ENCODE measurements around the gene OLAH.
A peak's percentile ranks its signal among the peaks of the same experiment; 100 is the strongest.

Gene OLAH

DNA sequence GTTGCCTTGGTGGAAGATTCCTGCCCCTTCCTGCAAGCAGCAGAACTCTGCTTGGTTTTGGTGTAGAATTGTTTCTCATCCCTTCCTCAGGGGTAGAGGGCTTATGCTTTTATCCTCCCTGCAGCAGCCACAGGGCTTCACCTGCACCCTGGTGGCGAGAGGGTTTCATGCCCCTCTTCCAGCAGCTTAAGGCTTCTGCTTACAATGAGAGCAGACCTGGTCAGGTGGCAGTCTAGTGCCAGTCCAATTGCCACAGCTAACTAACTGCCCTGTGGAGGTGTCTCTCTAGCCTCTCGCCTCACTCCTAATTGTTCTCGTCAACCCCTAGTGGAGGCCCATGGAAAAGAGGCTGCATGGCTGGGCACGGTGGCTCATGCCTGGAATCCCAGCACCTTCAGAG lies 25.5 kb downstream of the OLAH start:
- no peak for DNase-seq (ENCODE audit: low read depth in 2 of 2)

DNA sequence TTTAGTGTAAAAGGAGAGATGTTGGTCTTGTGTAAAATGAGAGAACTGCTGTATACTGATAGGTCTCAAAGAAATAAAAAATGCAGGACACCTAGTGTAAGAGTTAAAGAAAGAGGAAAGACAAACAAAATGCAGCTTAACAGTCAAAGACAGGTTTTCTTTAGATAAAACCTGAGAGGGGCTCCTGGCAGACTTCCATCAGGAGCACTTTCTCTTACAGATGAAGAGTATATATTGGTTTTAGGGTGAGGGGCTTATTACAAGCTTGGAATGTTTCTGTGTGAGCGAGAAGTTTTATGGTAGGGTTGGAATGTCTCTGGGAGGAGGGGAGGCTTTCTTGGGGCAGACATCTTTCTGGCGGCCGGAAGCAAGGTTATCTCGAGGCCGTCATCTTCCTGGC lies 28.6 kb downstream of the OLAH start:
- DNase-seq (ENCODE audit: low read depth in 2 of 2) = no peak

DNA sequence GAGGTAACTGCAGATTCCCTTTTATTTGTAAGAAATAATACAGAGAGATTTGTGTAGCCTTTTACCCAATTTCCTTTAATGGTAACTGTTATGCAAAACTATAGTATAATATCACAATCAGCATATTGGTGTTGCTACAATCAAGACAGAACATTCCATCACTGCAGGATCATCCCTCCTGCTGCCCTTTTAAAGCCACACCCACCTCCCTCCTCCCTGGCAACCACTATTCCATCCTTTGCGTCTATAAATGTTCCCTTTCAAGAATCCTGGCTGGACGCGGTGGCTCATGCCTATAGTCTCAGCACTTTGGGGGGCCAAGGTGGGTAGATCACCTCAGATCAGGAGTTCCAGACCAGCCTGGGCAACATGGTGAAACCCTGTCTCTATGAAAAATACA lies 31.7 kb downstream of the OLAH start:
- no peak for DNase-seq (ENCODE audit: low read depth in 2 of 2)

DNA sequence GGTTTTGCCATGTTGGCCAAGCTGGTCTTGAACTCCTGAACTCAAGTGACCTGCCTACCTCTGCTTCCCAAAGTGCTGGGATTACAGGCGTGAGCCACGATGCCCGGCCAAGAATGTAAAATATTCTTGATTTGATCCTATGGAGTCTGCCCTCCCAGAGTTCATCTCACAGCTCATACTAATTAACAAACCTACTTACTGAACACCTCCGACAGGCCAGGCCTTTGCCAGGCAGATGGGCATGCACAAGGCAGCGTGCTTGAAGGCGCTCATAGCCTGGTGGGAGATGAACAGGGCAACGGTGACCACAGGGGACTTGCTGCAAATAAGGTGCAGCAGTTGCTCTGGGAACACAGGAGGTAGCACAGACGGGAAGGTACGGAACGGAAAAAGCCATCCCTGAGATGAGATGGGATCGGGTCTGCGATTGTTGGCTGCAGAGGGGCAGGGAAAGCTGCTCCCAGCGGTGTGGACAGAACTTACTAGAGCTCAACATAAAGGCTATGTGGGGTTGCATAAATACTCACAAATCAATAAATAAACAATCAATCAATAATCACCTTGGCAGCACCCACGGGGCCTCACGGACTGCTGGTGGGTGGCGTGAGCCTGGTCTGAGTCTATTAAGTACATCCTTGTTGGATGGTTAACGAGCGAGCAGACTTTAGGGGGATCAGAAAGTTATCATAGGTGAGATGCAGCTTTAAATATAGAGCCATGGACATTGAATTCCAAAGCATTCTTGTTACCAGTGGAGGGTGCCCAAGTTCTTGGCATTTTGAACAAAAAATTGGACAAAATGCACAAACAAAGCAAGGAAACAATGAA lies 40.1 kb downstream of the OLAH start:
- no peak for DNase-seq (ENCODE audit: low read depth in 2 of 2)

DNA sequence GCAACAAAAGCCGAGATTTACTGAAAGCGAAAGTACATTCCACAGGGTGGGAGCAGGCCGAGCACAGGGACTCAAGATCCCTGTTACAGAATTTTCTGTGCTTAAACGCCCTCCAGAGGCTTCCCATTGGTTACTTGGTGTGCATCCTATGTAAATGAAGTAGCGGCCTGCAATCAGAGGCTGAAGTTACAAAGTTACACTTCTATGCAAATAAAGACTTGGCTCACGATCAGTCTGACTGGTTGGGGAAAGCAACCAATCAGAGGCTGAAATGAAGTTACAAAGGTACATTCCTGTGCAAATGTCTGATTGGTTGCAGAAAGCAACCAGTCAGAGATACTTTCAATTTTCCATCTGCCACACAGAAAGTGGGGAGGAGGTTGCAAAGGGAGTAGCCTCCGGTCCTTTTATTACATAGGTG lies 40.8 kb downstream of the OLAH start:
- no peak for DNase-seq (ENCODE audit: low read depth in 2 of 2)

DNA sequence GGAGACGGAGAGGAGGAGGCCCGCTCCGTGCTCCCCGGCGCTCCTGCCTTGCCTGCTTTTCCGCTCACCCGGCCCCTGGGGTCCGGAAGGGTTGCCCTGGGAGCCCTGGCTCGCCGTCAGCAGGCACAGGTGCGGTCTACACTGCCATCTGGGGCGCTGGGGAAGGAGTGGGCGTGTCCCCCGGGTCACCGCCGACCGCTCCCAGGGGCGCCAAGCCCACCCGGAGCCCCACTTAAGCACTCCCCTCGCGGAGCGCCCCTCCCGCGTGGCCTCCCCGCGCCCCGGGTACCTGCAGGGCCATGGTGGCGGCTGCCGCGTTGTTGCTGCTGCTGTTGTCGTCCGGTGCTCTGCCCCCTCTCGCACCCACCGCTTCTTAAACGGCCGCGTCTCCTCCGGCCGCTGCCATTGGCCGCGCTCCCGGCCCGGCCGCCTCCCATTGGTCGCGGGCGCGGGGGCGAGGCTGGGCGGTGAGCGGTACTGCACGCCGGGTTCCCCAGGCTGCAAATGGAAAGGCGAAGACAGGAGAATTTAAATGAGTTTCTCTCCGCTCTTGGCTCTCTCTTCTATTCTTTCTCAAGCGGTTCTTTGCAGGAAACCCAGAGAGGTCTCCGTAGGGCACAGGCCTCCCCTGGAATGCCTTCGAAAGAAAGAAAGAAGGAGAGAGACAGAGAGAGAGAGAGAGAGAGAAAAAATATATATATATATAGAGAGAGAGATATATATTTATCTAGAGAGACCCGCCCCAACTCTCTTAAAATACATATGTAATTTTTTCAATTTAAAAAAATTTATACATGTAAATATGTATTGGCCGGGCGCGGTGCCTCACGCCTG lies 44.9 kb downstream of the OLAH start, which contains the start of gene ACBD7:
Gene ACBD7, minus strand, starts transcription at position 349 of the 834 bp plus-strand sequence. Its CDS starts 48 bp downstream, at position 301.
- DNase-seq (ENCODE audit: low read depth in 2 of 2) = peak; percentile 62 to 81

DNA sequence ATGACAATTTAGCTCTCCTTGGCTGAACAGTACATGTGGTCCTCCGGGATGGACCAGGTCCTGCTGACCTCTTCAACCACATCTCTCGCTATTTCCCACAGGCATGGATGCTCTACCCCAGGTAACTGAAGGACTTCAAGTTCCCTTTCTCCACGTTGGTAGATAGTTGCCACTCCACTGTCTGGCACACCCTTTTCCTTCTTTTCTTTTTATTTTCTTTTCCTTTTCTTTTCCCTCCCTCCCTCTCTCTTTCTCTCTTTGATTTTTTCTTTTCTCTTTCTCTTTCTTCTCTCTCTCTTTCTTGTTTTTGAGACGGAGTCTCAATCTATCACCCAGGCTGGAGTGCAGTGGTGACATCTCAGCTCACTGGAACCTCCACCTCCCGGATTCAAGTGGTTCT lies 47.7 kb downstream of the OLAH start:
- DNase-seq (ENCODE audit: low read depth in 2 of 2) = no peak

DNA sequence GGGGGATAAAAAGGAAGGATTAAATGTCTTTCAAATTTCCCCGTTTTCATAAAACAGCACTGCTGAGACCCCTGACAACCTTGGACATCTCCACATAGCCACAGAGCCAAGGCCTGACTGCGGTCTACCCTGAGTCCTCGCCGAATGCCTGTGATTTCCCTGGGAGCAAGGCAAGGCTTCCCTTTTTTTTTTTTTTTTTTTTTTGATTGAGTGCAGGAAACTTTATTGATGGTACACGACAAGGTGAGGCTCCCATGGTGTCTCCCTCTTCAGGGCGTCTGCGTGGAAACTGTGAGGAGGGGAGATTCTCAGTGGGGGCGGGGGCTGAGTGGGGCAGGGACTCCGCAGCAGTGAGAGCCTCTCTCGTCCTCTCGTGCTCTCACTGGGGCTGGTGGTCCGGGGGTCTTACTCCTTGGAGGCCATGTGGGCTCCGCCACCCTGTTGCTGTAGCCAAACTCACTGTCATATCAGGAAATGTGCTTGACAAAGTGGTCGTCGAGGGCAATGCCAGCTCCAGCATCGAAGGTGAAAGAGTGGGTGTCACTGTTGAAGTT lies 49.2 kb downstream of the OLAH start:
- DNase-seq (ENCODE audit: low read depth in 2 of 2) = no peak

DNA sequence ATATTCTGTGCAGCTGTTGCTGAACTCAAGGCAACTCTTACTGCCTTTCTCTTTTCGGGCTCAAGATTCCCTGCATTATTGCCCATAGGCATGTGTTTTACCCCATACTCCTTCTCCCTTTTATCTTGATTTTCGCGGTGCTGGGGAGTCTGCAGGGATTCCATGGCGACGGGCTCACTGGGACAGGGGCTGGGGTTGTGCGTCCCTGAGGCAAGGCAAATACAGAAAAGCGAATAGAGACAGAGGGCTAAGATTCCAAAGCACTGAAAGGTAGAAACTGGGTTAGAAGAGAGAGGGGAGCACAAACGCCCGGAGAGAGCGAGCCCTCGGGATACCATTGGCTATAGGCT lies 52.9 kb downstream of the OLAH start:
- no peak for DNase-seq (ENCODE audit: low read depth in 2 of 2)

DNA sequence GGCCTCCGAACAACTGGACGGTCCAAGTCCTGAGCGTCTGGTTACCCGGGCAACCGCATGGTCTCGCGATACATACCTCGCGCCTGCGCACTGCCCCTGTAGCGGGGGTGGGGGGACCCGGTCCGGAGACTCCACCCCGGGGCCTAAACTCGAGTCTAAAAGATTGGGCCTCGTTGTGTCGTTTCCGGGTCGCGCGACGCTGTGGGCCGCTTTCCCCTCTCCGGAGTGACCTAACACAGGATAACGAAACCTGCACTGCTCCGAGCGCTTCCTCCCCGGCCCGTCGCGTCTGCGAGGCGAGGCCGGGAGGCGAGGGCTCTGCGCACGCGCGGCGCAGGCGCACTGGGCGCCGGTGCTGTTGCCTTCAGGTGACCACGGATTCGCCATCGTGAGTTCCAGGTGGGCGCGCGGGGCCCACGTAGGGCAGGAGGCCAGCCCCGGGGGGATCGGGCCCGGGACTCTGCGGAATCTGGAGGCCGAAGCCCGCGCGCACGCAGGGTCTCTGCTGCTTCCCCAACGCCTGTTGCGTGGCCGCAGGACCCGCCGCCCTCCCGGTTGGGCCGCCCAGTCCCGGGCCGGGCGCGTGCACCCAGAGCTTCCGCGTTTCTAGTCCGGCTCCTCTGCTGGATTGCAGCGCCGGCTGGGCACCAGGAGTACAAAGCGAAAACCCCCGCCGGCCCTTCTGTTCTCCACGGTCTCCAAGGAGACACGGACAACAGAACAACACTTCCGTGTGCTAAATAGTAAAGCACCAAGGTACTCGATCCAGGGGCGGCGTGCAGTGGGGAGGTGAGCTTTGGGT lies 53.5 kb downstream of the OLAH start, which contains the start of gene RPP38:
Gene RPP38, plus strand, starts transcription at position 345 of the 802 bp plus-strand sequence. CDS start 5,960 bp downstream, outside the sequence.
- peak; percentile 93 to 95 for DNase-seq (ENCODE audit: low read depth in 2 of 2)

DNA sequence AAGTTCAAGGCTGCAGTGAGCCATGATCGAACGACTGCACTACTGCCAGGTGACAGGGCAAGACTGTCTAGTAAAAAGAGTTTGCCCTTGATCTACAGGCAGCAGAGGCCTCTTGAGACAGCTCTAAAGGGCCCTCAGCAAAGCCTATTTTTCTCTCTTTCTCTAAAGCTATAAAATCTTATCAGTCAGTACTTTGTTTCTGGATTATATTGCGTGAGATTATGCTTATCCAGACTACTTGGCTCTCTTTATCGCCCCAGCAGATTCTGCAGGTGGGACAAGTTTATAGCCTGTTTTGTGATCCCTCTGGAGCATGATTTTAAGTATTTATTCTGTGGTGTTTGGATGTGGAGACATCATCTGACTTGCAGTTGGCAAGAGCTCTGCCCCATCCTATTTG lies 56.1 kb downstream of the OLAH start:
- no peak for DNase-seq (ENCODE audit: low read depth in 2 of 2)

DNA sequence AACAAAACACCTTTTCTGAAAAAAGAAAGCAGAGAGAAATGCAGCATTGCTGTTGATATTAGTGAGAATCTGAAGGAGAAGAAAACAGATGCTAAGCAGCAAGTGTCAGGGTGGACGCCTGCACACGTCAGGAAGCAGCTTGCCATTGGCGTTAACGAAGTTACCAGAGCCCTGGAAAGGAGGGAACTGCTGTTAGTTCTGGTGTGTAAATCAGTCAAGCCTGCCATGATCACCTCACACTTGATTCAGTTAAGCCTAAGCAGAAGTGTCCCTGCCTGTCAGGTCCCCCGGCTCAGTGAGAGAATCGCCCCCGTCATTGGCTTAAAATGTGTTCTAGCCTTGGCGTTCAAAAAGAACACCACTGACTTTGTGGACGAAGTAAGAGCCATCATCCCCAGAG lies 59.8 kb downstream of the OLAH start:
- DNase-seq (ENCODE audit: low read depth in 2 of 2) = no peak

DNA sequence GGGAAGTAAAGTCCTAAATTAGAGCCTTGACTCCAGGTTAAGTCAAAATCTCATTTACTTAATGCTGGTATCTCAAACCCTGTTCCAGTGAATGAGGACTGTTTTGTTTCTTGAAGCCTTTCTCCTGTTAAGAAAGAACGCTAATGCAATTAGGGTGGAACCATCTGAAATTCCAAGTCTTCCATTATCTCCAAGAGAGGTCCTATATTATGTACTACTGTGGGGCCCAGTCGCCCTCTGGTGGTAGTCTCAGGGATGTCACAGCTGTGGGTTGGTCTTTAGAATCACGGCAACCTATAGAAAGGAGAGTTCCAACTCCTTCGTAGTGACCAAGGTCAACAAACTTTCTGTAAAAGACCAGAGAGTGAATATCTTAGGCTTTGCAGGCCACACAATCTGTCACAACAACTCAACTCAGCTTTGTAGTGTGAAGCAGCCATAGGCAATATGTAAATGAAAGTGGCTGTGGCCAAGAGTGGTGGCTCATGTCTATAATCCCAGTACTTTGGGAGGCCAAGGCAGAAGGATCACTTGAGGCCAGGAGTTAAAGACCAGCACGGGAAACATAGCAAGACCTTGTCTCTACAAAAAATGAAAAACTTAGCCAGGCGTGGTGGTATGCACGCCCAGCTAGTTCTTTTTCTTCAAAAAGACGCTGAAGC lies 62.7 kb downstream of the OLAH start:
- peak in 1 of 2 donors; percentile 59 for DNase-seq (ENCODE audit: low read depth in 2 of 2)

DNA sequence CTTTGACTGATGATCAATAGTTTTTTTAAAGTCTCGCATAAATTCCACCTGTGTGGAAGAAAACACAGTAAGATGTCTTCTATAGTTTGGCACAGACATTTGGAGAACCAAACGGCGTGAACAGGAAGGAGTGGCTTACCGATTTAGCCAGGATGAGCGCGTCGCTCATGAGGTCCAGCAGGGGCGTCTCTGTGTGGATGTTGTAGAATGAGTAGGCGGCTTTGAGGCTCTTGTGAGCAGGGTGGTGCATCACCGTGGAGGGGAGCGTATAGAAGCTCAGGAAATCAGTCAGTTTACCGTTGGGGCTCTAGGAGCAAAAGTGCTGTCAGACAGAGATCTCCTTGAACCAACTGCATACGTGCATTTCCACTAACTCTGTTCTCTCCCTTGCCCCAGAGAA lies 68.9 kb downstream of the OLAH start:
- DNase-seq (ENCODE audit: low read depth in 2 of 2) = no peak

DNA sequence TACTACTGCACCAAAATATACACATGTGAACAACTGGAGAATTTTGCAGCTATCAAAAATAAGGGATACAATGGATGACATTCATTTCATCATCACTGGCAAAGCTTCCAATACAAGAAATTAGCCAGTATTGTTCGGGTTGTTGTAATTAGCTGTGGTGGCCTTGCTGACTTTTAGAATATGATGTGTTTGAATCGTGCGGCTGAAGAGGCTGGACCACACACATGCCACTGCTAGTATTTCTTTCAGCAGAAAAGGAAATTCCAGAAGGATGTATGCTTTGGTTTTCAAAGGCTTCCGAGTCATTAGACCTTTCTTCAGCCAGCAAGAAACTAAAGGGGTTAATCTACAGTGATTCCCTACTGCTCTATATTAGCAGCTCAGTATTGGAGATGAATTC lies 70.0 kb downstream of the OLAH start:
- no peak for DNase-seq (ENCODE audit: low read depth in 2 of 2)

DNA sequence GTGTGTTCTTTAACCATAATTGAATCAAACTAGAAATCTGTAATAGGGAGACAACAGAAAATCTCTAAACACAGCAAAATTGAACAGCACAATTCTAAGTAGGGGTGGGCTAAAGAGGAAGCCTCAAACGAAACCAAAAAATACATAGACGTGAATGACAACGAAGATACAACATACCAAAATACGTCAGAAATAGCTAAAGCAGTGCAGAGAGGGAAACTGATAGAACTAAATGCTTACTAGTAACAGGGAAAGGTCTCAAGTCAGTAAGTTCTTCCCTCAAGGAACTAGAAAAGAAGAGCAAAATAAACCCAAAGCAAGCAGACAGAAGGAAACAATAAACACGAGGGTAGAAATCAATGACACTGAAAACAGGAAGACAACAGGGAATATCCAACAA lies 72.5 kb downstream of the OLAH start:
- DNase-seq (ENCODE audit: low read depth in 2 of 2) = no peak

DNA sequence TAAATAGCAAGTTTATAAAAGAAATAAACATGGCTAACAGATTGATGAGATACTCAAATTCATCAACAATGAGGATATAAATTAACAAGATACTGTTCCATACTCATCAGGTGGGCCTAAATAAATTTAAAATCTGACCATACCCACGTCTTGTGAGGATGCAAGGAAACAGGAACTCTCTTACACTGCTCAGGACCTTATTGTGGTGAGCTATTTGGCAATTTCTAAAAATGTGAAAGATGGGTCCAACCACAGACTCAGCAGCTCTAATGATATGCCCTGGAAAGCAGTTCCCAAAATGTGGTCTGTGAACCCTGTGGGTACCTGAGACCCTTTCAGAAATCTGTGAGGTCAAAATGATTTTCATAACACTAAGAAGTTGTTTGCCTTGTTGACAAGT lies 74.9 kb downstream of the OLAH start:
- no peak for DNase-seq (ENCODE audit: low read depth in 2 of 2)

DNA sequence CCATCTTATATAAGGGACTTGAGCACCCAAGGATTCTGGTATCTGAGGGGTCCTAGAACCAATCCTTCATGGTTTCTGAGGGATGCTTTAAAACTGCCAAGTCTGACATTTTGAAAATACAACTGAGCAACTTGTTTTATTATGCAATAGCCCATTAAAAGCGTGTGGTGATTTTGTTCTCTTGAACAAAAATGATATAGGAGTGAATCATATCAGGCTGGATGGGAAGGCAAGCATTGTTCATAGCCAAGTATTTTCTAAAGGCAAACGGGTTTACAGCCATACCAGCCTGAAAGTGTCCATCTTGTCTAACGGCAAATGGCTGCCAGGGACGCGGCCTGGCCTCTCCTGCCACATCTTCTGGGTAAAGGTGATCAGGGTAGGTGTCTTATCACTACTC lies 76.8 kb downstream of the OLAH start:
- no peak for DNase-seq (ENCODE audit: low read depth in 2 of 2)

DNA sequence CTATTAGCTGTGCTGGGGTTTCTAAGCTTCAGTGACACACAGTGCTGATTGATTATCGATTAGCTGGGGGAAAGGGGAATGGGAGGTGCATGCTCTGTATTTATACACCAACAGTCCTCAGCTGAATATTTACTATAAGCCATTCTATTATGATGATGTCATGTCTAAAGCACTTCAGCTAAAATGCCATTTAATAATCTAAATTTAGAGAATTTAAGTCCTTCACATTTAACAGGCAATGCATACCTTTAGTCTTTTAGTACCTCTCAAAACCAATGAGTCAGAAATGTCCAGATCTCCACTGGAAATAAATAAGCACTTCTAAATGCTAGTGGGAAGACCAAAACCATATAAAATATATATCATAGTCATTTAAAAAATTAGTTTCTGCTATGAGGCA lies 78.0 kb downstream of the OLAH start:
- DNase-seq (ENCODE audit: low read depth in 2 of 2) = no peak

DNA sequence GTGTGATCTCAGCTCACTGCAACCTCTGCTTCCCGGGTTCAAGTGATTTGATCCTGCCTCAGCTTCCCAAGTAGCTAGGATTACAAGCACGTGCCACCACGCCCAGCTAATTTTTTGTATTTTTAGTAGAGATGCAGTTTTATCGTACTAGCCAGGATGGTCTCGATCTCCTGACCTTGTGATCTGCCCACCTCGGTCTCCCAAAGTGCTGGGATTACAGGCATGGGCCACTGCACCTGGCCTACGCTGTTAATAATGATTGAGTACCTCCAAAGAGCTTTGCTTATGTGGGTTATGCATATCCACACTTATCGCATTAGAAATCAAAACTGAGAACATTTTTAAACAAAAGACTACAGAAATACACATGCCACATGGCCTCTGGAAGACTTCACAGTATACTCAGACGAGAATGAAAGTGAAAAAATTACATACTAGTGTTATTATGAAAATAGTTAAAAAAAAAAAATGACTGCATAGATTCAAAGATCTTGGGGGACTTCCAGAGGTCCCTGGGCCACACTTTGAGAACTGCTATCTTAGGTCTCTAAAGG lies 78.8 kb downstream of the OLAH start:
- no peak for DNase-seq (ENCODE audit: low read depth in 2 of 2)

Measured in stimulated activated CD4-positive, alpha-beta T cell treated with anti-CD3 and anti-CD28 coated beads, Interleukin-15, amount 100 ng/mL, for 48 hours (primary cell).